Smooth muscle cell (in vitro differentiated cells): Measurements from ENCODE around the gene PITX1. TPM values are rescaled to one million over a fixed set of nuclear protein-coding genes. Genes with fewer than 3 reads are reported as not detected.

Experiments used
- DNase-seq: peaks from one replicate; lab custom pipeline; 2025; ENCODE audit not compliant: unreplicated experiment; lab: John Stamatoyannopoulos, UW
- H2AFZ ChIP-seq: fragments of 200-600 bp; sonication (generic); 2 replicates; pipeline ENCODE4 v1.6.0; 2016; ENCODE audit warnings: antibody characterized with exemption, low read depth, mild to moderate bottlenecking
- H3F3A ChIP-seq: fragments of 200-600 bp; sonication (generic); 2 replicates; pipeline ENCODE4 v1.6.0; 2017; ENCODE audit warnings: antibody characterized with exemption, low read depth
- H3K27ac ChIP-seq: fragments of 200-600 bp; sonication (generic); 2 replicates; pipeline ENCODE4 v1.5.1; 2016; ENCODE audit warnings: low read depth, mild to moderate bottlenecking
- H3K27me3 ChIP-seq: fragments of 200-600 bp; sonication (generic); 2 replicates; pipeline ENCODE4 v1.6.1; 2016; ENCODE audit warnings: low read depth, mild to moderate bottlenecking
- H3K36me3 ChIP-seq: fragments of 200-600 bp; sonication (generic); 2 replicates; pipeline ENCODE4 v1.5.1; 2016; ENCODE audit warnings: low read depth
- H3K4me1 ChIP-seq: fragments of 200-600 bp; sonication (generic); 2 replicates; pipeline ENCODE4 v1.5.1; 2016; ENCODE audit warnings: low read depth
- H3K4me2 ChIP-seq: fragments of 200-600 bp; sonication (generic); 2 replicates; pipeline ENCODE4 v1.6.0; 2016; ENCODE audit warnings: mild to moderate bottlenecking
- H3K4me3 ChIP-seq: fragments of 200-600 bp; sonication (generic); 2 replicates; pipeline ENCODE4 v1.5.1; 2016; ENCODE audit warnings: mild to moderate bottlenecking
- H3K79me2 ChIP-seq: fragments of 200-600 bp; sonication (generic); 2 replicates; pipeline ENCODE4 v1.6.0; 2016; ENCODE audit warnings: low read depth, mild to moderate bottlenecking
- H3K9ac ChIP-seq: fragments of 200-600 bp; sonication (generic); 2 replicates; pipeline ENCODE4 v1.6.0; 2016; ENCODE audit warnings: low read depth
- H3K9me3 ChIP-seq: fragments of 200-600 bp; sonication (generic); replicated peaks from 2 replicates; pipeline ENCODE4 v1.5.1; 2016; ENCODE audit warnings: low read depth
- H4K20me1 ChIP-seq: fragments of 200-600 bp; sonication (generic); 2 replicates; pipeline ENCODE4 v1.6.0; 2016; ENCODE audit warnings: low read depth
- CTCF ChIP-seq: fragments of 200-600 bp; sonication (generic); IDR thresholded peaks from 2 replicates; pipeline ENCODE4 v1.5.1; 2017; ENCODE audit warnings: borderline replicate concordance, mild to moderate bottlenecking, antibody characterized with exemption; ENCODE audit not compliant: insufficient read depth, poor library complexity, severe bottlenecking
- WGBS: methylation state at CpG from one replicate; pipeline ENCODE4 v1.1.7; 2016; ENCODE audit warnings: low lambda C conversion rate; 5-methylcytosine and 5-hydroxymethylcytosine counted together
- polyA plus RNA-seq: library from polyadenylated mRNA; unstranded; fragments of >200 nt; fragmentation: Nextera tagmentation; extraction: Ambion mirVana; gene quantifications from 2 replicates; pipeline ENCODE4 v1.2.1, GENCODE V29; 2016
- total RNA-seq: library from RNA; depleted of rRNA; stranded (reverse); fragments of >200 nt; gene quantifications from 2 replicates; pipeline ENCODE4 v1.2.3, GENCODE V29; 2014

Gene PITX1
- total and polyA plus RNA-seq, 2 experiments from 2014 or later: 161 to 473 TPM

- H3K4me2 ChIP-seq: peak overlapping the region; percentile 98
- TF ChIP-seq CTCF: no peak
- peaks cover 13% of the 10 kb centered on the region for H3F3A ChIP-seq
- H4K20me1 ChIP-seq: peaks cover 48% of the 10 kb centered on the region
- no peaks in the 10 kb centered on the region for H3K9me3 ChIP-seq
- peaks cover 92% of the 10 kb centered on the region for H3K79me2 ChIP-seq
- no peak overlapping the region for H2AFZ ChIP-seq
- peaks cover 26% of the 10 kb centered on the region for H3K27me3 ChIP-seq
- WGBS: under 1% methylated on average over 67 of the region's 89 CpGs
- H3K27ac ChIP-seq: peak overlapping the region; percentile 84
- peaks cover 21% of the 10 kb centered on the region for H3K4me1 ChIP-seq
- no peaks in the 10 kb centered on the region for H3K36me3 ChIP-seq
- peak overlapping the region; percentile 88 for H3K4me3 ChIP-seq
- no peak for DNase-seq
- peak overlapping the region; percentile 86 for H3K9ac ChIP-seq
Measured at GRCh38 chr5:135032999-135033861, 798 bp downstream of the PITX1 start.

- no peak for DNase-seq
- no peaks in the 10 kb centered on the region for H3K36me3 ChIP-seq
- no peak overlapping the region for H2AFZ ChIP-seq
- peak overlapping the region; percentile 84 for H3K27ac ChIP-seq
- H3K27me3 ChIP-seq: peaks cover 24% of the 10 kb centered on the region
- peak overlapping the region; percentile 88 for H3K4me3 ChIP-seq
- H3K4me1 ChIP-seq: peaks cover 22% of the 10 kb centered on the region
- H4K20me1 ChIP-seq: peaks cover 48% of the 10 kb centered on the region
- no peaks in the 10 kb centered on the region for H3K9me3 ChIP-seq
- peaks cover 13% of the 10 kb centered on the region for H3F3A ChIP-seq
- 2% methylated on average over 18 of the region's 18 CpGs for WGBS
- peak overlapping the region; percentile 98 for H3K4me2 ChIP-seq
- peaks cover 92% of the 10 kb centered on the region for H3K79me2 ChIP-seq
- TF ChIP-seq CTCF: no peak
- peak overlapping the region; percentile 86 for H3K9ac ChIP-seq
Measured at GRCh38 chr5:135032695-135032998, 1.4 kb downstream of the PITX1 start.

- Histone ChIP-seq H2AFZ (no peak overlapping the region), H3K27me3 (peaks cover 20% of the 10 kb centered on the region), H3K9me3 (no peaks in the 10 kb centered on the region), H3K4me2 (peak overlapping the region; percentile 98), H3K79me2 (peaks cover 92% of the 10 kb centered on the region), H3K4me1 (peaks cover 25% of the 10 kb centered on the region), H3K9ac (peak overlapping the region; percentile 86), H3K27ac (peak overlapping the region; percentile 84), H4K20me1 (peaks cover 50% of the 10 kb centered on the region), H3K4me3 (peak overlapping the region; percentile 88), H3F3A (peaks cover 13% of the 10 kb centered on the region), H3K36me3 (no peaks in the 10 kb centered on the region)
- WGBS: 6% methylated on average over 15 of the region's 15 CpGs
- no peak for DNase-seq
- TF ChIP-seq CTCF: no peak
Measured at GRCh38 chr5:135031813-135032694, 2.0 kb downstream of the PITX1 start.
